GM06990 (cell line): ENCODE data around the gene EMILIN1.

Source experiments
- DNase-seq: peaks from one replicate; pipeline ENCODE4 v3.0.0-alpha.2; 2011; ENCODE audit not compliant: insufficient read length; ENCODE audit errors: extremely low read depth
- H3K27me3 ChIP-seq: replicated peaks from 2 replicates; pipeline ENCODE4 v1.6.0; 2011; ENCODE audit warnings: low read length; ENCODE audit not compliant: control insufficient read depth, insufficient read depth
- H3K36me3 ChIP-seq: 2 replicates; pipeline ENCODE4 v1.5.1; 2011; ENCODE audit warnings: low read length; ENCODE audit not compliant: control insufficient read depth, insufficient read depth
- H3K4me3 ChIP-seq: replicated peaks from 2 replicates; pipeline ENCODE4 v1.5.1; 2011; ENCODE audit warnings: low read depth, mild to moderate bottlenecking, control low read depth, low read length
- TF ChIP-seq, protein P1 (sequence below): IDR thresholded peaks from 2 replicates; pipeline ENCODE4 v1.5.1; 2011; ENCODE audit warnings: low read length, control low read depth, mild to moderate bottlenecking, inconsistent platforms; ENCODE audit not compliant: insufficient read depth, poor library complexity, severe bottlenecking

The EMILIN1 gene

GRCh38 chr2:27084297-27085061 lies 6.1 kb downstream of the EMILIN1 start:
- no peak for DNase-seq
- no peaks in the 10 kb centered on the region for H3K36me3 ChIP-seq

DNA sequence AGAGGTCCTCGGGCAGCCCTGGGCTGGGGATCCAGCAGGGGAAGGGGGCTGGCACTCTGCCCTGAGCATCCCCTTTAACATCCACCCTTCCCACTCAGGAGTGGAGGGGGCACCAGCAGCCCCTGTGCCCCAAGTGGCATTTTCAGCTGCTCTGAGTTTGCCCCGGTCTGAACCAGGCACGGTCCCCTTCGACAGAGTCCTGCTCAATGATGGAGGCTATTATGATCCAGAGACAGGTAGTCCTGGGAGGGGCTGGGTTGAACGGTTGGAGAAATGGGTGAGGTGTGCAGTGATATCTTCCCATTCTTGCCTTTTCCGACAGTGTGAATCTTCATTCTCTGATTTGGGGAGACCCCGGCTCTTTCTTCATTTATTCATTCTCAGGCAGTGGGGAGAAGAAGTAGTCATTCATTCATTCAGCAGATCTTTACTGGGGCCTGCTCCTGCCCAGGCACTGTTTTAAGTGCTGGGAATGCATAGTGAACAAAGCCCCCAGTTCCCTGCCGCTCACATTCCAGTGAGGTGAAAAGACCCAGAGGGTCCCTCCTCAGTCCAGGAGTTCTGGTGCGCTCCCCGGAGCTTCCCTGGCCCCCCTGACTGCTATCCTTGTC lies 6.8 kb downstream of the EMILIN1 start:
- Histone ChIP-seq H3K36me3 (no peaks in the 10 kb centered on the region), H3K27me3 (no peaks in the 10 kb centered on the region), H3K4me3 (peak overlapping the region; percentile 68)
- TF ChIP-seq, protein P1, sequence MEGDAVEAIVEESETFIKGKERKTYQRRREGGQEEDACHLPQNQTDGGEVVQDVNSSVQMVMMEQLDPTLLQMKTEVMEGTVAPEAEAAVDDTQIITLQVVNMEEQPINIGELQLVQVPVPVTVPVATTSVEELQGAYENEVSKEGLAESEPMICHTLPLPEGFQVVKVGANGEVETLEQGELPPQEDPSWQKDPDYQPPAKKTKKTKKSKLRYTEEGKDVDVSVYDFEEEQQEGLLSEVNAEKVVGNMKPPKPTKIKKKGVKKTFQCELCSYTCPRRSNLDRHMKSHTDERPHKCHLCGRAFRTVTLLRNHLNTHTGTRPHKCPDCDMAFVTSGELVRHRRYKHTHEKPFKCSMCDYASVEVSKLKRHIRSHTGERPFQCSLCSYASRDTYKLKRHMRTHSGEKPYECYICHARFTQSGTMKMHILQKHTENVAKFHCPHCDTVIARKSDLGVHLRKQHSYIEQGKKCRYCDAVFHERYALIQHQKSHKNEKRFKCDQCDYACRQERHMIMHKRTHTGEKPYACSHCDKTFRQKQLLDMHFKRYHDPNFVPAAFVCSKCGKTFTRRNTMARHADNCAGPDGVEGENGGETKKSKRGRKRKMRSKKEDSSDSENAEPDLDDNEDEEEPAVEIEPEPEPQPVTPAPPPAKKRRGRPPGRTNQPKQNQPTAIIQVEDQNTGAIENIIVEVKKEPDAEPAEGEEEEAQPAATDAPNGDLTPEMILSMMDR, result no peak
- no peak for DNase-seq

More at GRCh38 chr2:27084297-27085061, 6.1 kb downstream of the EMILIN1 start:
- TF ChIP-seq, protein P1, result no peak
- H3K4me3 ChIP-seq, result no peak overlapping the region
- H3K27me3 ChIP-seq, result no peaks in the 10 kb centered on the region

GRCh38 chr2:27085673-27086089 lies 7.3 kb downstream of the EMILIN1 start:
- TF ChIP-seq, protein P1, result peak; percentile 38
- Histone ChIP-seq H3K27me3 (no peaks in the 10 kb centered on the region), H3K4me3 (peak overlapping the region; percentile 68), H3K36me3 (no peaks in the 10 kb centered on the region)
- peak; percentile 52 for DNase-seq

GRCh38 chr2:27086090-27086723 lies 7.8 kb downstream of the EMILIN1 start:
- H3K27me3 ChIP-seq, result no peaks in the 10 kb centered on the region
- H3K36me3 ChIP-seq, result no peaks in the 10 kb centered on the region
- peak overlapping the region; percentile 68 for H3K4me3 ChIP-seq
- TF ChIP-seq, protein P1, result peak; percentile 42
- peak; percentile 97 for DNase-seq

- no peak for DNase-seq
- peak within 1 kb of the TSS; percentile 68 for H3K4me3 ChIP-seq
- H3K27me3 ChIP-seq, result no peaks in the 10 kb centered on the region
- no peaks in the 10 kb centered on the region for H3K36me3 ChIP-seq
- TF ChIP-seq, protein P1, result no peak
These were observed 8.5 kb downstream of the EMILIN1 start, which contains the start of gene KHK for GRCh38 chr2:27086724-27087593. Gene KHK, plus strand, starts transcription at chr2:27086772. Its CDS starts 488 bp downstream, at chr2:27087260.
